ENCODE data around the gene NR2F1-AS1.
"Not testable (repeated sequence)": the region's sequence is repeated elsewhere in the genome, so short reads cannot be mapped to it uniquely, and the experiment has no call there.

NR2F1-AS1 gene

GRCh38 chr5:93430118-93430517 lies 150.9 kb downstream of the NR2F1-AS1 start:
- DNase-seq (ENCODE audit: low read depth in 3 of 3), result no peak

DNA sequence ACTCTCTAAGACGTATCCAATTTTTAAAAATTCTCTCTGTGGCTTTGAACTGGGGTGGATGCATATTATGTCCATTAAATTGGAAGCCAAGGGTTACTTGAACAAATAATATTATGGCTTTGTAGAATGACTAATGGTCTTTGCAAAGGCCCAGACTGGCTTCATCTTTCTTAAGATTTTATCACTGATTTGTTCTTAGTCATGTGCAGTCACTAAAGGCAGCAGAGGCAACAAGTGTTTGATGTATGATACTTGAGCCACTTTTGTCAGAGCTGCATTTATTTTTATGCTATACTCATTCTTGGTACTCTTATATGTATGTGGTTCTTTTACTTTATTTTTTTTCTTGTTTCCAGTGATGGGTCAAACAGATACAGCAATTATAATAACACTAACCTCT lies 152.2 kb downstream of the NR2F1-AS1 start:
- DNase-seq (ENCODE audit: low read depth in 3 of 3), result no peak

DNA sequence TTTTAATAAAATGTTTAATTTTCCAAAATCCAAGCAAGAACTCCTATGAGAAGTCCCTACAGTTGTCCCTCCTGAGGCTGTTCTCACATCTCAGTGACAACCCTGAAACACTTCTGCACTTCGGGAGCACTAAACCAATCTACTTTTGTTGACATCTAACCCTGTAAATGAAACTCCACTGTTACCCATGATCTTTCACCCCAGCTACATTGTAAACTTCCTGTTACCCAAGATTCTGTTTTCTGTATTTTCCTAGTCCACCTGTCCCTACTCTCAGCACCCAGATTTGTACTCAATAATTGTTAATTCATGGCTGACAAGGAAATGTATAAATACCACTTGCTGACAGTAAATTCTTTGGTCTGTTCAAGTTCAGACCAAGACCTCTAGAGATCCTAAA lies 153.7 kb downstream of the NR2F1-AS1 start:
- DNase-seq (ENCODE audit: low read depth in 3 of 3), result no peak

- no peak for DNase-seq (ENCODE audit: low read depth in 3 of 3)
Observed at GRCh38 chr5:93425096-93425495, 155.9 kb downstream of the NR2F1-AS1 start.

- no peak for DNase-seq (ENCODE audit: low read depth in 3 of 3)
Observed at GRCh38 chr5:93423300-93423699, 157.7 kb downstream of the NR2F1-AS1 start.

DNA sequence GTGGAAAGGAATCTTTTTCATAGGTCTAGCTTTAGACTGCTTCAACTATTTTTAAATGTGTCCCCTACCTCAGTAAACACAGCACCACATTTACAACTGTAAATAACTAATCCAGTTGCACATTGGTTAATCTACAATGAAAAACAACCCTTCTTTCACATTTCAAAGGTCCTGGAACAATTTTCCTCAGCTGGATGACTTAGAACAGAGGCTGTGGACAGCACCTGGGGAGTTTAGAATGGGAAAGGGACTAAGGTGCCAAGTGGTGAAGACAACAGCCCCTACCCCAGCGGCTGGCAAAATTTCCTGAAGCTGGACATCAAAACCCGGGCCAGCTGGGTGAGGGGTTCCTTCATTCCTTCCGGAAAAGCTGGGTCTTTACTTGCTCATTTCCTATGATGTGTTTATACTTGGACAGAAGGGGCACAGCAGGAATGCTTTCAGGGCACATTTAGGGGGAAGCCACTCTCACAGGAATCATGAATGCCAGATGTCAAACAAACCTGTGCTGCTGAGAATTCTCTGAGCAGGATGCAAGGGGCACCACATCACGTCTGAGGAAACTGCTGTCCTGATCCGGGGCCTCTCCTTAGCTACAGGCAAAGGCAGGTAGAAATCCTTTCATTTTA lies 158.3 kb downstream of the NR2F1-AS1 start:
- DNase-seq (ENCODE audit: low read depth in 3 of 3), result no peak

GRCh38 chr5:93421987-93422401 lies 159.0 kb downstream of the NR2F1-AS1 start:
- DNase-seq (ENCODE audit: low read depth in 3 of 3), result no peak

DNA sequence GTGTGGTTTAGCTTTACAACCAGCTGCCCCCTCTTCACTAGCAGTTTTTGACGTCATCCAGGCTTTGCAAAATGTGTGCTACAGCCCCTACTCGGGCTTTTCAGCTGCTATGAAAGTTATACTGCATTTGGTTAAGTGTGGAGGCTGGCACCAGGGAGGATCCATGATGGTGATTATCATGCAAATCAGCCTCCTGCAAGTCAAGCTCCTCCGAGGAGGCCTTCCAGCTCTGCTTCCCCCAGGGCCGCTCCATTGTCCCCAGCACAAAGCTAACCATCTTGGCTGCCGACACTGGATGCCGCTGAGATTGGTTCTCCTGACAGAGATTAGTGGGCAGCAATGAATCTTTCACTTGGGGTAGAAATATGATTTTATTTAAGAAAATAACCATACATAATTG lies 159.6 kb downstream of the NR2F1-AS1 start:
- DNase-seq (ENCODE audit: low read depth in 3 of 3), result no peak

GRCh38 chr5:93417490-93417889 lies 163.5 kb downstream of the NR2F1-AS1 start:
- DNase-seq (ENCODE audit: low read depth in 3 of 3), result no peak

GRCh38 chr5:93415819-93416218 lies 165.2 kb downstream of the NR2F1-AS1 start:
- DNase-seq (ENCODE audit: low read depth in 3 of 3), result no peak

DNA sequence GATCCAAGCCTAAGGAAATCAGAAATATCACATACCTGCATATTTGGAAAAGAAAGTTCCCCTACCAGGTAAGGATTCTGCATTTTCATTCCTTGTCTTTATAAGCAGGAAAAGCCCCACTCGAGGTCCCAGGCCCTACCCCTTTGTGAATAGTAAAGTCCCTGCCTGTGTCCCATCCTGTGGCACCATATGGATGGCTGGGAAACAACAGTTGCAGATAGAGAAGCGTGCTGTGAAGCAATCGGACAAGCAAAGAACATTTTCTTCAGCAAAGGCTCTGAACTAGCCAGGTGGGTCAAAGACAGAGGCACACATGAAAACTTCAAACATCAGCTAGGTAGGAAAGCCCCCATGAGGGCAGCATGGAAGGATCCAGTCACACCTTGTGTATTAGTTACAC lies 169.3 kb downstream of the NR2F1-AS1 start:
- DNase-seq (ENCODE audit: low read depth in 3 of 3), result no peak

DNA sequence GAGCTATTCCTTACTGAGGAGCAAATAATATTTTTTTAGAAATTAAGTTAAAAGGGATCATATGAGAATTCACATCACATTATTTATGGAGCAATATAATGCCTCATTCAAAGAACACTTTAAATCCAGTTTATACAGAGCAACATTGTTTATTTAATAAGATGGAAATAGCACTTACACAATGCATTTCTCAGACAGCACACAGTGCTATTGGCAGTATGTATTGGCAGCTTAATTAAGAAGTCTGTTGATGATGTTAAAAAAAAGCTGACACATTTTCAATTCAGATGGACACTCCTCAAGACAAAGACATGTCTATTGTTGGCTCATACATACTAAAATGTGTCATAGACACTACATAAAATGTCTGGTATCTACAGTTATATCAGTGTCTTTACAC lies 171.3 kb downstream of the NR2F1-AS1 start:
- DNase-seq (ENCODE audit: low read depth in 3 of 3), result no peak

- DNase-seq (ENCODE audit: low read depth in 3 of 3), result no peak
Observed at GRCh38 chr5:93407454-93407853, 173.6 kb downstream of the NR2F1-AS1 start.

DNA sequence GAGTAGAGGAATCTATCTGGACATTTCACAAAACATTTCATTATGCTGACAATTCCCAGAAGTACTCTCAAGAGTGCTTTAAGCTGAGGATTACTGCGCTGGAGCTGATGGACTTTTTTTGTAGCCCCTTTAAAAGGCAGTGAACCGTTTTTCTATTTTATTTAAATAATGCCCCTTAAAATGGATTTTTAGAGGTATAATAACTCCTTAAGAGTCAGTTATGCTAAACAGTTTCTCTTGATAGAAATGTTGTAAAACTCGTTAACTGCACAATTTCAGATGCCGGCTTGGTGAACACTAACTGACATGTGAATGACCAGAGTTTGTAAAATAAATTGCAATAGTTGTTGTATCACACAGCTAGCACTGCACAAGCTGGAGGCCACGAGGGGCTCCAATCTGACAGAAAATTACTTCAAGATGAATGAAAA lies 174.0 kb downstream of the NR2F1-AS1 start:
- no peak for DNase-seq (ENCODE audit: low read depth in 3 of 3)

GRCh38 chr5:93404246-93404645 lies 176.8 kb downstream of the NR2F1-AS1 start:
- no peak for DNase-seq (ENCODE audit: low read depth in 3 of 3)

GRCh38 chr5:93403141-93403928 lies 177.7 kb downstream of the NR2F1-AS1 start:
- DNase-seq (ENCODE audit: low read depth in 3 of 3), result no peak

GRCh38 chr5:93402451-93402850 lies 178.6 kb downstream of the NR2F1-AS1 start:
- no peak for DNase-seq (ENCODE audit: low read depth in 3 of 3)

DNA sequence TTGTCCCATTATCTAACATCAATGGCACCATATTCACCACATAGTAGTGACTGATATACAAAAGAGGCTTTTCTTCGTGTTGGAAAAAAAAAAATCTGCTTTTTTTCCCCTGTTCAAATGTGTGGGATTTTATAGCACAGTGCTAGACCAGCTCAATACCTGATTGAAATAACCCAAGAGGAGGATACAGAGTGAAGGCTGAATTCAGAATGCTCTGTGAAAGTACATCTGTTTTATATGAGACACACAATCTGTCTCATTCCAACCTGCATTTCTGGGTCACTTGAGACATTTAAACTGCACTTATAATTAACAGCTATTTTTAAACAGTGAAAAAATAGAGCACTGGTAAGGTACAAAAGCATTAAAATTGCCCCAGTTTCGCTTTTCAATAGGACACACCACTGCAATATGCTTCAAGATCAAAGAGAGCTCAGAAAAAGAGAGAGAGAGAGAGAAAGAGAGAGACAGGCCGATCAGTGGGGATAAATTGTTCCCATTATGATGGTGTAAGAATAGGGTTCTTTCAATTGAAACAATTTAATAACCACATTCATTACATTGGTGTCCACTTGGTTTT lies 179.3 kb downstream of the NR2F1-AS1 start:
- DNase-seq (ENCODE audit: low read depth in 3 of 3), result no peak

DNA sequence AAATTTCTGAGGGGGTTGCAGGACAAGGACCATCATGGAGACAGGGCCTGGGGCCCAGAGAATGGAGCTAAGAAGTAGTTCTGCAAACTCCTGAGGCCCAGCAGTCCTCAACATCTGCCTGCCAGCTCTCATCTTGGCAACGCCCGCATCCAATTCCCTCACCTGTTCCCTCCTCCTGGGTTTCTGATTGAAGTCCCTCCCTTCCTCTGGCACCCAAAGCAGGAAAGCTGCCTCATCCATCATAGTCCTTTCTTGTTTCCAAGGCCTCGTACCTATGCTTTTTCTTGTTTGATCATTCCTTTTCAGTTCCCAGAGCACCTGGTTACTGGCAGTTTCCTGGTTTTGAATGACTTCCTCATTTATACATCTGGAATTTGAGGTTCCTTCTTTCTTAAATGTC lies 181.3 kb downstream of the NR2F1-AS1 start:
- no peak for DNase-seq (ENCODE audit: low read depth in 3 of 3)

DNA sequence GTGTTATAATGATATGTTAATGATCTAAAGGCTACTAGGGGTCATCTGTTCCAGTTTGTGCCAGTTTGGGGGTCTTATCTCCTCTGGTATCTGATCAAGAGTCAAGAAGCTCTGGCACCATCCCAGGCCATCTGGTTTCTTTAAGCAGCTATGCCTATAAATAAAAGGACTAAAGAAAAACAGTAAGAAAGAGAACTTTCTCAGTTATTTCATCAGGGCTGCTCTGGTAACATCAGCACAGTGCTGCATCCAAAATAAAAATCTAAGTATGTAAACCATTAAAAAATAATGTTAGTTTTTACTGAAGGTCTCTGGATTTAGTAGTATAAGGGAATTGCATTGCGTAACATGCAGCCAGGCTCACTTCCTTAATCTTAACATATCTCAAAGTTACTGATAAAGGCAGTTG lies 185.0 kb downstream of the NR2F1-AS1 start:
- no peak for DNase-seq (ENCODE audit: low read depth in 3 of 3)

- no peak for DNase-seq (ENCODE audit: low read depth in 3 of 3)
Observed at GRCh38 chr5:93395010-93395409, 186.0 kb downstream of the NR2F1-AS1 start.

GRCh38 chr5:93394301-93394700 lies 186.7 kb downstream of the NR2F1-AS1 start:
- no peak for DNase-seq (ENCODE audit: low read depth in 3 of 3)

- not testable (repeated sequence) for DNase-seq (ENCODE audit: low read depth in 3 of 3)
Observed at GRCh38 chr5:93391169-93391568, 189.8 kb downstream of the NR2F1-AS1 start.

Measured in stimulated activated CD4-positive, alpha-beta T cell treated with anti-CD3 and anti-CD28 coated beads, TNF-alpha, amount 100 ng/mL, for 24 hours (primary cell).